Endothelial cell of umbilical vein (primary cell): ENCODE results near the gene BCR.

Experiments
- EZH2 ChIP-seq: IDR thresholded peaks from 2 replicates; pipeline ENCODE4 v1.6.1; 2012; ENCODE audit warnings: borderline replicate concordance, low read depth, mild to moderate bottlenecking, moderate library complexity, low read length, inconsistent platforms; ENCODE audit not compliant: severe bottlenecking
- FOS ChIP-seq: IDR thresholded peaks from 2 replicates; pipeline ENCODE4 v1.6.1; 2011; ENCODE audit warnings: mild to moderate bottlenecking, low read length, moderate library complexity, borderline replicate concordance; ENCODE audit not compliant: insufficient read depth
- MYC ChIP-seq: IDR thresholded peaks from one replicate; pipeline ENCODE4 v1.6.1; 2011; ENCODE audit warnings: mild to moderate bottlenecking, low read depth, low read length
- POLR2A ChIP-seq: IDR thresholded peaks from 2 replicates; pipeline ENCODE4 v1.6.1; 2012; ENCODE audit warnings: low read depth, mild to moderate bottlenecking, control low read depth, low read length
- POLR2AphosphoS5 ChIP-seq: IDR thresholded peaks from 2 replicates; pipeline ENCODE4 v1.6.1; 2012; ENCODE audit warnings: low read depth, mild to moderate bottlenecking, control low read depth, low read length, moderate library complexity; ENCODE audit not compliant: insufficient read depth
- TF ChIP-seq, protein P1 (sequence below), 2 donors: IDR thresholded peaks; 1 replicate in 1 of 2; 2 replicates in 1 of 2; pipeline ENCODE4 v1.5.1; 2011; ENCODE audit warnings: low read length in 2 of 2, mild to moderate bottlenecking in 2 of 2, moderate library complexity in 2 of 2, control low read depth in 1 of 2, inconsistent platforms in 1 of 2, low read depth in 1 of 2; ENCODE audit not compliant: insufficient read depth in 1 of 2; ENCODE audit errors: extremely low read depth in 1 of 2
- TF ChIP-seq, protein P2 (sequence below): IDR thresholded peaks from 2 replicates; pipeline ENCODE4 v1.6.1; 2011; ENCODE audit not compliant: insufficient read depth, insufficient read length

DNA sequence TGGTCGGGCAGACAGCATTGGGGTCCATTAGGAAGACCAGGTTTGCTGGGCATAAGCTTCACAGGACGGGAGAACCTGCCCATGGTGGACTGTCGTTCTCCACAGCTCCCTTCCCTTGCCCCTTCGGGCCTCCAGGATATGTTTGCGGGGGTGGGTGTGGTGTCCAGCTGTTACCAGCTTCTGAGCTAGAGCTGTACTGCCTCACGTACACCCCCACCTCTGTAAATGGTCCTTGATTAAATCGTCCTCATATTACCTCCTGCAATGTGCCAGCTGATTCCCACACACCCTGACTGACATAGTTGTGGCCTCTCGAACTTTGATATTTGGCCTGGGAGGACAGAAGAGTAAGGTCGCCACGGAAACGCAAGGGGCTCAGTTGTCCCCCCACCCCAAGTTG, 16.2 kb upstream of the BCR start:
- TF ChIP-seq, protein P1, sequence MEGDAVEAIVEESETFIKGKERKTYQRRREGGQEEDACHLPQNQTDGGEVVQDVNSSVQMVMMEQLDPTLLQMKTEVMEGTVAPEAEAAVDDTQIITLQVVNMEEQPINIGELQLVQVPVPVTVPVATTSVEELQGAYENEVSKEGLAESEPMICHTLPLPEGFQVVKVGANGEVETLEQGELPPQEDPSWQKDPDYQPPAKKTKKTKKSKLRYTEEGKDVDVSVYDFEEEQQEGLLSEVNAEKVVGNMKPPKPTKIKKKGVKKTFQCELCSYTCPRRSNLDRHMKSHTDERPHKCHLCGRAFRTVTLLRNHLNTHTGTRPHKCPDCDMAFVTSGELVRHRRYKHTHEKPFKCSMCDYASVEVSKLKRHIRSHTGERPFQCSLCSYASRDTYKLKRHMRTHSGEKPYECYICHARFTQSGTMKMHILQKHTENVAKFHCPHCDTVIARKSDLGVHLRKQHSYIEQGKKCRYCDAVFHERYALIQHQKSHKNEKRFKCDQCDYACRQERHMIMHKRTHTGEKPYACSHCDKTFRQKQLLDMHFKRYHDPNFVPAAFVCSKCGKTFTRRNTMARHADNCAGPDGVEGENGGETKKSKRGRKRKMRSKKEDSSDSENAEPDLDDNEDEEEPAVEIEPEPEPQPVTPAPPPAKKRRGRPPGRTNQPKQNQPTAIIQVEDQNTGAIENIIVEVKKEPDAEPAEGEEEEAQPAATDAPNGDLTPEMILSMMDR (IDR thresholded peaks at IDR 0.05; ENCODE audit: extremely low read depth in 1 of 2, insufficient read depth in 1 of 2, low read depth in 1 of 2, low read length in 2 of 2): no peak
- TF ChIP-seq EZH2 (no peak), POLR2A (no peak), POLR2AphosphoS5 (no peak), MYC (no peak), FOS (no peak)
- TF ChIP-seq, protein P2, sequence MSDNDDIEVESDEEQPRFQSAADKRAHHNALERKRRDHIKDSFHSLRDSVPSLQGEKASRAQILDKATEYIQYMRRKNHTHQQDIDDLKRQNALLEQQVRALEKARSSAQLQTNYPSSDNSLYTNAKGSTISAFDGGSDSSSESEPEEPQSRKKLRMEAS: no peak
